NCI-H146 (cell line): Measurements from ENCODE around the gene XRCC4.

Source experiments
- DNase-seq: peaks from one replicate; lab custom pipeline; 2025; lab: John Stamatoyannopoulos, UW

The XRCC4 gene

GRCh38 chr5:83388608-83389007 is 311.3 kb downstream of the XRCC4 start:
- no peak for DNase-seq

- DNase-seq, result no peak
These were observed 315.6 kb downstream of the XRCC4 start for GRCh38 chr5:83392766-83393503.

- no peak for DNase-seq
These were observed 316.1 kb downstream of the XRCC4 start for GRCh38 chr5:83393504-83393866.

- DNase-seq, result no peak
These were observed 316.8 kb downstream of the XRCC4 start for GRCh38 chr5:83394190-83394589.

GRCh38 chr5:83396662-83397061 is 319.3 kb downstream of the XRCC4 start:
- DNase-seq, result no peak

- DNase-seq, result no peak
These were observed 320.3 kb downstream of the XRCC4 start for GRCh38 chr5:83397658-83398057.

GRCh38 chr5:83400241-83400640 is 322.9 kb downstream of the XRCC4 start:
- no peak for DNase-seq

GRCh38 chr5:83400701-83401100 is 323.4 kb downstream of the XRCC4 start:
- DNase-seq, result no peak

- DNase-seq, result no peak
These were observed 323.9 kb downstream of the XRCC4 start for GRCh38 chr5:83401122-83401731.

GRCh38 chr5:83401775-83402174 is 324.4 kb downstream of the XRCC4 start:
- no peak for DNase-seq
